ENCODE results near the gene TTC13.
A peak's percentile ranks its signal among the peaks of the same experiment; 100 is the strongest.

Gene TTC13

GRCh38 chr1:230870916-230871315 lies 107.7 kb downstream of the TTC13 start:
- H3K4me3 ChIP-seq (ENCODE audit: low read depth, low read length), result no peak overlapping the region
- DNase-seq (ENCODE audit: low read depth), result no peak
- TF ChIP-seq CTCF (IDR thresholded peaks at IDR 0.05; ENCODE audit: insufficient read depth, low read depth, low read length, missing control alignments), result no peak

- no peak for TF ChIP-seq CTCF (IDR thresholded peaks at IDR 0.05; ENCODE audit: insufficient read depth, low read depth, low read length, missing control alignments)
- no peak for DNase-seq (ENCODE audit: low read depth)
- H3K4me3 ChIP-seq (ENCODE audit: low read depth, low read length), result no peak overlapping the region
These were observed 109.2 kb downstream of the TTC13 start for GRCh38 chr1:230869500-230869899.

GRCh38 chr1:230868736-230869385 lies 109.8 kb downstream of the TTC13 start:
- DNase-seq (ENCODE audit: low read depth), result peak; percentile 31
- no peak for TF ChIP-seq CTCF (IDR thresholded peaks at IDR 0.05; ENCODE audit: insufficient read depth, low read depth, low read length, missing control alignments)
- H3K4me3 ChIP-seq (ENCODE audit: low read depth, low read length), result peak overlapping the region; percentile 59

- peak within 1 kb of the TSS; percentile 78 for H3K4me3 ChIP-seq (ENCODE audit: low read depth, low read length)
- DNase-seq (ENCODE audit: low read depth), result peak; percentile 55
- no peak for TF ChIP-seq CTCF (IDR thresholded peaks at IDR 0.05; ENCODE audit: insufficient read depth, low read depth, low read length, missing control alignments)
These were observed 110.5 kb downstream of the TTC13 start, which contains the start of gene C1orf198 for GRCh38 chr1:230867903-230868735. Gene C1orf198, minus strand, starts transcription at chr1:230868521. Its CDS starts 9 bp downstream, at chr1:230868512.

GRCh38 chr1:230867101-230867902 lies 111.4 kb downstream of the TTC13 start:
- TF ChIP-seq CTCF (IDR thresholded peaks at IDR 0.05; ENCODE audit: insufficient read depth, low read depth, low read length, missing control alignments), result no peak
- H3K4me3 ChIP-seq (ENCODE audit: low read depth, low read length), result peak overlapping the region; percentile 78
- DNase-seq (ENCODE audit: low read depth), result no peak

GRCh38 chr1:230866171-230867070 lies 112.2 kb downstream of the TTC13 start:
- H3K4me3 ChIP-seq (ENCODE audit: low read depth, low read length), result no peak overlapping the region
- no peak for DNase-seq (ENCODE audit: low read depth)
- TF ChIP-seq CTCF (IDR thresholded peaks at IDR 0.05; ENCODE audit: insufficient read depth, low read depth, low read length, missing control alignments), result no peak
